Measurements from ENCODE around the gene COBL. TPM values are rescaled to one million over a fixed set of nuclear protein-coding genes. Genes with fewer than 3 reads are reported as not detected.
A peak's percentile ranks its signal among the peaks of the same experiment; 100 is the strongest.

COBL gene
- total RNA-seq, 1 donor from 2014 or later, result 6.3 TPM

DNA sequence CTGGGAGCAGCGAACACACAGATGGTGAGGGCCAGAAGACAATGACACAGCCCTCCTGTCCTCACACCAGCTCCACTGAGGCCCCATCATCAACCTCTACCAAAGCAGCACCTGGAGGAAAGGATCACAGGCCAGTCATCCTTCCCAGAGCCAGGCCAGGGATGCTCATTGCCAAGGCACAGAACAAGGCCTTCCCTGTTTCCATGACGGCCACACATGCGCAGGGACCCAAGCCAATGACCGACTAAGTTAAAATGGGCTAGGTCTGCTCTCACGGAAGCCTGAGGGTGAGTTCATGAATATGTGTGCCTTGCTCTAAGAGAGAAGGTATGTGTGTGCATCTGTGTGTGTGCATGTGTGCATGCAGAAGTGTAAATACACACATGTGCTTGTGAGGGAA, 39.6 kb downstream of the COBL start:
- H3K4me2 ChIP-seq, result no peak overlapping the region
- H3K9ac ChIP-seq, result no peak overlapping the region
- TF ChIP-seq, protein P1, sequence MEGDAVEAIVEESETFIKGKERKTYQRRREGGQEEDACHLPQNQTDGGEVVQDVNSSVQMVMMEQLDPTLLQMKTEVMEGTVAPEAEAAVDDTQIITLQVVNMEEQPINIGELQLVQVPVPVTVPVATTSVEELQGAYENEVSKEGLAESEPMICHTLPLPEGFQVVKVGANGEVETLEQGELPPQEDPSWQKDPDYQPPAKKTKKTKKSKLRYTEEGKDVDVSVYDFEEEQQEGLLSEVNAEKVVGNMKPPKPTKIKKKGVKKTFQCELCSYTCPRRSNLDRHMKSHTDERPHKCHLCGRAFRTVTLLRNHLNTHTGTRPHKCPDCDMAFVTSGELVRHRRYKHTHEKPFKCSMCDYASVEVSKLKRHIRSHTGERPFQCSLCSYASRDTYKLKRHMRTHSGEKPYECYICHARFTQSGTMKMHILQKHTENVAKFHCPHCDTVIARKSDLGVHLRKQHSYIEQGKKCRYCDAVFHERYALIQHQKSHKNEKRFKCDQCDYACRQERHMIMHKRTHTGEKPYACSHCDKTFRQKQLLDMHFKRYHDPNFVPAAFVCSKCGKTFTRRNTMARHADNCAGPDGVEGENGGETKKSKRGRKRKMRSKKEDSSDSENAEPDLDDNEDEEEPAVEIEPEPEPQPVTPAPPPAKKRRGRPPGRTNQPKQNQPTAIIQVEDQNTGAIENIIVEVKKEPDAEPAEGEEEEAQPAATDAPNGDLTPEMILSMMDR (IDR thresholded peaks at IDR 0.05), result no peak
- TF ChIP-seq EZH2 (IDR thresholded peaks at IDR 0.05), result no peak
- TF ChIP-seq EZH2phosphoT487 (IDR thresholded peaks at IDR 0.05), result no peak
- peaks cover 3% of the 10 kb centered on the region for H3F3A ChIP-seq (ENCODE audit: low read depth)
- H3K79me2 ChIP-seq (ENCODE audit: low read depth), result peaks cover 58% of the 10 kb centered on the region
- DNase-seq (ENCODE audit: low spot score), result no peak
- Mint-ChIP-seq H3K9me3 (no peaks in the 10 kb centered on the region), H3K4me1 (peaks cover 15% of the 10 kb centered on the region), H3K27me3 (ENCODE audit: insufficient read depth, low read depth) (peaks cover 6% of the 10 kb centered on the region), H3K27ac (no peak overlapping the region), H3K4me3 (no peak overlapping the region), H3K36me3 (no peaks in the 10 kb centered on the region)
- H4K20me1 ChIP-seq (ENCODE audit: low read depth), result no peaks in the 10 kb centered on the region
- H2AFZ ChIP-seq (replicated peaks), result no peak overlapping the region
- H3K4me3 ChIP-seq, result no peak overlapping the region
- no peaks in the 10 kb centered on the region for H3K27me3 ChIP-seq
- H3K36me3 ChIP-seq, result no peaks in the 10 kb centered on the region
- H3K27ac ChIP-seq, result no peak overlapping the region
- H3K4me1 ChIP-seq, result peaks cover 49% of the 10 kb centered on the region
- H3K9me3 ChIP-seq (ENCODE audit: low read depth), result no peaks in the 10 kb centered on the region

DNA sequence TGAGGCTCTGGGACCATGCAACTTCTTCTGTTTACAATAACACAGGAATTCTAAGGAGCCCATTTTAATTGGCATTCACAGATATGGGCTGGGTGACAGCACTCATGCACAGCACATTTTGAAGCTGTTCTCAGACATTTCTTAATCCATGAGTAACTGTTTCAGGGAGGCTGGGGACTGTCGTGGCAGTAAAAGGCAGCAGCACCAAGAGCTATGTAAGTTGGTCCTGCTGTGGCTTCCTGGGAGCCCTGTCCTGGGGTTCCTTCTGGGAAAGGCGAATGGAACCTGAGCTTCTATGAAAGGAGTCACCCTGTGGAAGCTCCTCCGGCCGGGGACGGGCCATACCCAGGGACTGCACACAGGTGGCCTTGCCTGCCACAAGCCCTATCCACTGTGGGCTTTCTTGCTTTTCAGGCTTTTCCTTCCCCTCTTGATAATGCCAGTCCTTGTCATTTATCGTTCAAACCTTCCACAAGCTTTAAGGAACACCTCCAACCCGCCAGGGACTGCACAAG, 40.5 kb downstream of the COBL start:
- H3K27ac ChIP-seq, result no peak overlapping the region
- no peak overlapping the region for H3K9ac ChIP-seq
- H3K79me2 ChIP-seq (ENCODE audit: low read depth), result peaks cover 58% of the 10 kb centered on the region
- H3F3A ChIP-seq (ENCODE audit: low read depth), result peaks cover 4% of the 10 kb centered on the region
- TF ChIP-seq EZH2phosphoT487 (IDR thresholded peaks at IDR 0.05), result no peak
- Mint-ChIP-seq H3K36me3 (no peaks in the 10 kb centered on the region), H3K9me3 (no peaks in the 10 kb centered on the region), H3K27me3 (ENCODE audit: insufficient read depth, low read depth) (peaks cover 6% of the 10 kb centered on the region), H3K4me1 (peaks cover 17% of the 10 kb centered on the region), H3K4me3 (no peak overlapping the region), H3K27ac (no peak overlapping the region)
- no peak for DNase-seq (ENCODE audit: low spot score)
- no peaks in the 10 kb centered on the region for H4K20me1 ChIP-seq (ENCODE audit: low read depth)
- H3K4me2 ChIP-seq, result no peak overlapping the region
- no peaks in the 10 kb centered on the region for H3K9me3 ChIP-seq (ENCODE audit: low read depth)
- H3K27me3 ChIP-seq, result no peaks in the 10 kb centered on the region
- H3K4me1 ChIP-seq, result peaks cover 51% of the 10 kb centered on the region
- H3K4me3 ChIP-seq, result no peak overlapping the region
- no peak overlapping the region for H2AFZ ChIP-seq (replicated peaks)
- H3K36me3 ChIP-seq, result no peaks in the 10 kb centered on the region

DNA sequence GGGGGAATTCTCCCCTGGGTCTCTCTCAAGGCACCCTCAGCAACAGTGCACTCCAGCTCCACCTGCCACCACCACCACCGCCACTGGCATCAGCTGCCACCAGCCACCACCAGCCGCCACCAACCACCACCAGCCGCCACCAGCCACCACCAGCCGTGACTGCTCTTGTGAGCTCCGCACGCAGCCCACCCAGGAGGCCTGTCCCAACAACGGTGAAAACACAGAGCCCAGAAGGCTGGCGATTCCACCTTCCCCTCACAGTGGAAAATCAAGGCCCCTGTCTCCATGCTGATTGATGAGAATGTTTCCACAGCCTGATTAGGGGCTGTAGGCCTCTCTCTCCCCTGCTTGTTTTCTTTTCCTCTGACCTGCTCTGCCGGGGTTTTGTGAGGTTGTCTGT, 41.1 kb downstream of the COBL start:
- no peaks in the 10 kb centered on the region for H3K9me3 Mint-ChIP-seq
- Histone ChIP-seq H3K9ac (no peak overlapping the region), H3K27me3 (no peaks in the 10 kb centered on the region), H3K27ac (peak overlapping the region; percentile 53), H3K36me3 (no peaks in the 10 kb centered on the region), H4K20me1 (ENCODE audit: low read depth) (no peaks in the 10 kb centered on the region), H3K9me3 (ENCODE audit: low read depth) (no peaks in the 10 kb centered on the region), H3K79me2 (ENCODE audit: low read depth) (peaks cover 58% of the 10 kb centered on the region), H3K4me1 (peaks cover 51% of the 10 kb centered on the region), H2AFZ (replicated peaks) (no peak overlapping the region), H3F3A (ENCODE audit: low read depth) (peaks cover 6% of the 10 kb centered on the region), H3K4me3 (no peak overlapping the region), H3K4me2 (no peak overlapping the region)
- TF ChIP-seq, protein P1 (IDR thresholded peaks at IDR 0.05), result no peak
- TF ChIP-seq EZH2phosphoT487 (IDR thresholded peaks at IDR 0.05), result no peak
- TF ChIP-seq EZH2 (IDR thresholded peaks at IDR 0.05), result no peak
- no peaks in the 10 kb centered on the region for H3K36me3 Mint-ChIP-seq
- no peak for DNase-seq (ENCODE audit: low spot score)
- H3K27me3 Mint-ChIP-seq (ENCODE audit: insufficient read depth, low read depth), result peaks cover 6% of the 10 kb centered on the region
- peaks cover 17% of the 10 kb centered on the region for H3K4me1 Mint-ChIP-seq
- no peak overlapping the region for H3K4me3 Mint-ChIP-seq
- H3K27ac Mint-ChIP-seq, result no peak overlapping the region

DNA sequence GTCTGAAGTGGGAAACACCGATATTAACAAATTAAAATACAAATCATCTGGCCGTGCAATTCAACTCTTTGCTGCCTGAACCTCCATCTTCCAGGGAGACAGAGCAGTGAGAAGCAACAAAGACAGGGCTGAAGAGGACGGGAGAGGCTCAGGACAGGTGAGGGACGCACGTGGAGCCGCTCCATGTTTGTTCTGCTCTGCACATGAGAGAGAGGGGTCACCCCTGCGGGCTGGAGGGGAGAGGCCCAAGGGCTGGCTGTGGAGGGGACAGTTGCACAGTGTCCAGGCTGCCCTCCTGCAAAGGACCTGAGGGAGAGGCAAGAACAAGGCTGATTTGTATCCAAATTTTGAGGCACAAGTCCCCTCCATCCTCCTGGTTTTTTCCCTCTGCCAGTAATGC, 41.7 kb downstream of the COBL start:
- TF ChIP-seq, protein P1 (IDR thresholded peaks at IDR 0.05), result no peak
- TF ChIP-seq EZH2phosphoT487 (IDR thresholded peaks at IDR 0.05) (no peak), EZH2 (IDR thresholded peaks at IDR 0.05) (no peak)
- no peak overlapping the region for H3K27ac ChIP-seq
- Mint-ChIP-seq H3K36me3 (no peaks in the 10 kb centered on the region), H3K27ac (no peak overlapping the region), H3K9me3 (no peaks in the 10 kb centered on the region), H3K4me3 (no peak overlapping the region), H3K4me1 (peaks cover 17% of the 10 kb centered on the region), H3K27me3 (ENCODE audit: insufficient read depth, low read depth) (peaks cover 6% of the 10 kb centered on the region)
- H3K36me3 ChIP-seq, result no peaks in the 10 kb centered on the region
- H3F3A ChIP-seq (ENCODE audit: low read depth), result peaks cover 6% of the 10 kb centered on the region
- no peaks in the 10 kb centered on the region for H3K9me3 ChIP-seq (ENCODE audit: low read depth)
- no peak overlapping the region for H3K4me3 ChIP-seq
- DNase-seq (ENCODE audit: low spot score), result no peak
- H3K79me2 ChIP-seq (ENCODE audit: low read depth), result peaks cover 58% of the 10 kb centered on the region
- no peak overlapping the region for H2AFZ ChIP-seq (replicated peaks)
- peaks cover 49% of the 10 kb centered on the region for H3K4me1 ChIP-seq
- no peaks in the 10 kb centered on the region for H3K27me3 ChIP-seq
- H3K4me2 ChIP-seq, result no peak overlapping the region
- no peak overlapping the region for H3K9ac ChIP-seq
- no peaks in the 10 kb centered on the region for H4K20me1 ChIP-seq (ENCODE audit: low read depth)
